ENCODE data around the gene WWC2. TPM values are rescaled to one million over a fixed set of nuclear protein-coding genes. Genes with fewer than 3 reads are reported as not detected.

The WWC2 gene
- total RNA-seq, 1 donor, result 1.1 TPM

GRCh38 chr4:183164963-183165362 lies 65.9 kb downstream of the WWC2 start:
- DNase-seq (ENCODE audit: low read depth in 2 of 3, low spot score in 2 of 3), result no peak

DNA sequence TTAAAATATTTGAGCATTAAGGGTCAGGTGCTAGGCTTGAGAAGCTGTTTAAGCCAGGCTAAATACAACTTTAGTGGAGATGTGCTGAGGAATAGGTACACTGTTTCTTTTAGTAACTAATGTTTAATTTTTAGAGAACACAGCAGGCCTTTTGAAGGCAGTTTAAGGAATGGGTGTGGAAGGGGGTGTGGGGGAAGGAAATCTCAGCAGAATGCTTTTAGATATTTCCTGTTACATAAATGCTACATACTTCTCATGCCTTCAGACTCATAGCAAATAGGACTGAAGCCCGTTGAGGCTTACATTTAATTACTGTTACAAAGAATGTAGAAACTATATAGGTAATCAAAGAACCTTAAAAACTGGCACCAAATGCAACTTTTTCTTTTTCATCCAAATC lies 66.3 kb downstream of the WWC2 start:
- no peak for DNase-seq (ENCODE audit: low read depth in 2 of 3, low spot score in 2 of 3)

GRCh38 chr4:183170894-183171293 lies 71.8 kb downstream of the WWC2 start:
- DNase-seq (ENCODE audit: low read depth in 2 of 3, low spot score in 2 of 3), result no peak

DNA sequence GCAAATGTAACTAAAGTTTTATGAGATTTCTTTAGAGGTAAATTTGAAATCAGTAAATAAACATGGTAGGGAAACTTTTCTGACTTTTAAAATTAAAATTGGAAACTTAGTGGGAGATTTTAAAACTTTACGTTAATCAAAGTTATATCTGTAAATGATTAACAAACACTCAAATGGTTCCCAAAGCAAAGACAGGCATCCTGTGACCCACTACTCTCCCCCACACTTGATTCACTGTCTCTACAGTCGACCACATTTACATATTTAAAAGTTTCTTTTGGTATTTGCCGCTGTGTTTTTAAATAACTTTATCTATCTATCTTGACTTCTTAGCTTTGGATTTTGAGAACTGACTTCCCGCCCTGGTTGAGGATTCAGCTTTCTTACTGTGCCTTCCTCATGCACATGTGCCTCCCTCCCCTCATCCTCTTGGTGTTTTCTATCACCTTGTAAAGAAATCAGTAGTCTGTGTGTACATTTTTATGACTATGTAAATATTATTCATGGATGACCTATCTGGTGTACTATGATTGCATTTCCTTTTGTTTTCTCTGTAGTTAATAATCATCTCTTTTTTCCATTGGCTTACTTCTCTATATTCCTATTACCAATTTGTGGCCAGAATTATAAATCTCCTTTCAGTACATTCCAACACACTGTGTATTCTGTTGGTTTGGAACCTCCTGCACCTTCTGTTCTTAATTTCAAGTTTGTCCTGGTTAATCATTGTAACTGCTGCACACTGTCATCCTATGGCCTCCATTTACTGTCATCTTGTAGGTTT lies 72.6 kb downstream of the WWC2 start:
- no peak for DNase-seq (ENCODE audit: low read depth in 2 of 3, low spot score in 2 of 3)

DNA sequence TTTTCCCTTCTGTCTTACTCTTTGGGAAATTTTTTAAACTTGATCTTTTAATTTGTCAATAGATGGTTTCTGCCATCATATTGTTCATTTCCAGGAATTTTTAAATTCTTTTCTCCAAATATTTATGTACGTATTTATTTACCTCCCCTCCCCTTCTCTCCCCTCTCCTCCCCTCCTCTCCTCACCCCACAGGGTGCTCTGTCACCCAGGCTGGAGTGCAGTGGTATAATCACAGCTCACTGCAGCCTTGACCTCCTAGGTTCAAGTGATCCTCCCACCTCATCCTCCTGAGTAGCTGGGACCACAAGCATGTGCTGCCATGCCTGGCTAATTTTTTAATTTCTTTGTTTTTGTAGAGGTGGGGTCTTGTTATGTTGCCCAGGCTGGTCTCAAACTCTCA lies 73.8 kb downstream of the WWC2 start:
- no peak for DNase-seq (ENCODE audit: low read depth in 2 of 3, low spot score in 2 of 3)

- DNase-seq (ENCODE audit: low read depth in 2 of 3, low spot score in 2 of 3), result no peak
These were observed 74.8 kb downstream of the WWC2 start for GRCh38 chr4:183173580-183174526.

DNA sequence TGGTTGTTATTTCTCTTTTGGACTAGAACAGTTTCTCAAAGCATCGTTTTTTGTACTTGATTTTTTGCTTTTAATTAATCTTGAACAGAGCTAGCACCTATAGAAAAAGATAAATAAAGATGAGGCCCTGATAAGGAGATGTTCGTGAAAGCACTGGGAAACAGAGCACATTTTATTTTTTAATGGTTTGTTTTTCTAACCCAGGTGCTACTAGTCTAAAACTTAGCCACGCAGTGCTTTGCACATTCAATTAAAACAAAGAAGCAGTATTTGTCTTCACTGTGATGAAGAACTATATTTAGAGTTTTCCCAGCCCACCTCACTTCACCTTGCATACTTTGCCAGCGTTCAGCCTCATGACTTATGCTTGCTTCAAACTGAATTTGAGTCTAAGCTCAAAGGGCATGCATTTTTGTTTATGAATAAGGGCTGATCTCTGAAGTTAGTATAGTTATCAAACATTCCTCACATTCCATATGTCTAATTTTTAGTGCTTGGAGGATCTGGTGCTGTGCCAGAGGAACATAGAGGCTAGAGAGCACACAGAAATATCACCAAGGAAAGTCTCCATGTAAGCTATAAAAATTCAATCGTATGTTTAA lies 76.7 kb downstream of the WWC2 start:
- no peak for DNase-seq (ENCODE audit: low read depth in 2 of 3, low spot score in 2 of 3)

- no peak for DNase-seq (ENCODE audit: low read depth in 2 of 3, low spot score in 2 of 3)
These were observed 77.9 kb downstream of the WWC2 start for GRCh38 chr4:183177001-183177400.

GRCh38 chr4:183178201-183178600 lies 79.1 kb downstream of the WWC2 start:
- no peak for DNase-seq (ENCODE audit: low read depth in 2 of 3, low spot score in 2 of 3)

- no peak for DNase-seq (ENCODE audit: low read depth in 2 of 3, low spot score in 2 of 3)
These were observed 81.0 kb downstream of the WWC2 start for GRCh38 chr4:183180096-183180495.

- DNase-seq (ENCODE audit: low read depth in 2 of 3, low spot score in 2 of 3), result no peak
These were observed 81.6 kb downstream of the WWC2 start for GRCh38 chr4:183180621-183181020.

- DNase-seq (ENCODE audit: low read depth in 2 of 3, low spot score in 2 of 3), result no peak
These were observed 82.0 kb downstream of the WWC2 start for GRCh38 chr4:183181081-183181480.

DNA sequence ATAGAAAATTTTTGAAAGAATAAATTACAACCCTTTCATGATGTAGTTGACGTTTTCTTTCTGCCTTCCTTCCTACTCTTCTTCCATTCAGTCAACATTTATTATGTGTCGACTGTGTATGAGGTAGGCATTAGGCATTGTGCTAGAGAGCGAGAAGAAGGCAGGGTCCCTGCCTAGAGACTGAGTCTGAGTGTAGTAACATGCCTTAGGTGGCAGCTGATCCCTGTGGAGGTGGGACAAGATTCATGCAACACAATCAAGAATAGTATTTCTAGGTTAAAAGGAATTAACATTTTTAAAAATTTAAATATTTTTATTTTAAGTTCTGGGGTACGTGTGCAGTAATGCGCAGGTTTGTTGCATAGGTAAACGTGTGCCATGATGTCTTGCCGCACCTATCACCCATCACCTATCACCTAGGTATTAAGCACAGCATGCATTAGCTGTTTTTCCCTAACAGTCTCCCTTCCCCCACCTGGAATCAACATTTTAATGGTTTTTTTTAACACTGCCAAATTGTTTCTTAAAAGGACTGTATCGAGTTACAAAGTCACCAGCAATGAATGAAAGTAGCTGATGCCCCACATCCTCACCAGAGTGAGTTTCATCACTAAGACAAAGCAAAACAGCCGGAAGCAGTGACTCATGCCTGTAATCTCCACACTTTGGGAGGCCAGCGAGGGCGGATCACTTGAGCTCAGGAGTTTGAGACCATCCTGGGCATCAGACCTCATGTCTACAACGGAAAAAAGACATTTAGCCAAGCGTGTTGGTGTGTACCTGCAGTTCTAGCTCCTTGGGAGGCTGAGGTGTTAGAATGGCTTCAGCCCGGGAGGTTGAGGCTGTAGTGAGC lies 84.0 kb downstream of the WWC2 start:
- no peak for DNase-seq (ENCODE audit: low read depth in 2 of 3, low spot score in 2 of 3)

GRCh38 chr4:183183906-183184535 lies 85.0 kb downstream of the WWC2 start:
- no peak for DNase-seq (ENCODE audit: low read depth in 2 of 3, low spot score in 2 of 3)

GRCh38 chr4:183185018-183185417 lies 86.0 kb downstream of the WWC2 start:
- DNase-seq (ENCODE audit: low read depth in 2 of 3, low spot score in 2 of 3), result no peak

- no peak for DNase-seq (ENCODE audit: low read depth in 2 of 3, low spot score in 2 of 3)
These were observed 86.5 kb downstream of the WWC2 start for GRCh38 chr4:183185559-183185958.

GRCh38 chr4:183186813-183187212 lies 87.8 kb downstream of the WWC2 start:
- no peak for DNase-seq (ENCODE audit: low read depth in 2 of 3, low spot score in 2 of 3)

DNA sequence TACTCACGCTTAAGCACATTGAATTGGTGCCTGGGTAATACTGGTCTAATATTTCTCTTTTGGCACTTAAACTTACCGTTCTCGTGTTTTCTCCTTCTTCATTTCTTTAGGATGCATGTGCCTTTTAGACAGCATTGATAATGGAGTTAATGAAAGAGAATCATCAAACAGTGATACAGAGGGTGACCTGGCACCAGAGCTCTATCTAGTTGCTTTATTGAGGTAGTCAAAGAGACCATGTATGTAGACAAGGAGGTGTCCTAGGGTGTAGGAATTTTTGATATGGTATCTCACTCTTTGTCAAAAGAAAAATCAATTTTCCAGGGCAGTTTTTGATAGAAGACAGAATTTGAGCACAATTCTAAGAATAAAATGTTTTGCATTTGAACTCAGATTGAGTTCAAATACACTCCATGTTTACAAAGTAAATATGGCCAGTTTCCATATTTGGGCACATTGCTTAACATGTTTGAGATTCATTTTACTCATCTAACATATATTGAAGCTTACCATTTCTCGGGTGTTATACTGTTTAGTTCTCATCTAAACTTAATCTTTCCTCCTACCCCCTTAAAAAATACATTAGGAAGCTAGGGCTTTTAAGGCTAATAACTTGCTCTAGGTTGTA lies 92.0 kb downstream of the WWC2 start:
- no peak for DNase-seq (ENCODE audit: low read depth in 2 of 3, low spot score in 2 of 3)

GRCh38 chr4:183191630-183192029 lies 92.6 kb downstream of the WWC2 start:
- DNase-seq (ENCODE audit: low read depth in 2 of 3, low spot score in 2 of 3), result no peak

GRCh38 chr4:183192571-183192970 lies 93.5 kb downstream of the WWC2 start:
- no peak for DNase-seq (ENCODE audit: low read depth in 2 of 3, low spot score in 2 of 3)
